Calu3 (cell line): ENCODE data around the gene ATP6V1F. TPM values are rescaled to one million over a fixed set of nuclear protein-coding genes. Genes with fewer than 3 reads are reported as not detected.

Experiments used
- BruUV-seq: library from RNA; stranded (reverse); fragments of 400-500 nt; replicated peaks from 2 replicates; lab custom pipeline; 2021; lab: Mats Ljungman, UMichigan
- CTCF ChIA-PET: fragments of 300-600 bp; sonication (Branson Sonifier 250); formaldehyde crosslinking; loops from one replicate; lab custom pipeline; 2022; ENCODE audit warnings: antibody characterized with exemption; lab: Charles Lee
- DNase-seq: peaks from one replicate; pipeline ENCODE4 v3.0.0; 2022
- H3K27ac Mint-ChIP-seq: one replicate; pipeline ENCODE4 v1.8.0; 2022; ENCODE audit warnings: mixed read lengths; ENCODE audit not compliant: unreplicated experiment
- H3K27me3 Mint-ChIP-seq: one replicate; pipeline ENCODE4 v1.8.0; 2022; ENCODE audit warnings: mixed read lengths; ENCODE audit not compliant: unreplicated experiment
- H3K36me3 Mint-ChIP-seq: one replicate; pipeline ENCODE4 v1.8.0; 2022; ENCODE audit warnings: mild to moderate bottlenecking, moderate library complexity, mixed read lengths; ENCODE audit not compliant: insufficient read depth, unreplicated experiment
- H3K4me1 Mint-ChIP-seq: one replicate; pipeline ENCODE4 v1.8.0; 2022; ENCODE audit warnings: mild to moderate bottlenecking, low read depth, mixed read lengths; ENCODE audit not compliant: unreplicated experiment
- H3K4me3 Mint-ChIP-seq: one replicate; pipeline ENCODE4 v1.8.0; 2022; ENCODE audit warnings: mild to moderate bottlenecking, low read depth, moderate library complexity, mixed read lengths; ENCODE audit not compliant: unreplicated experiment
- H3K9me3 Mint-ChIP-seq: one replicate; pipeline ENCODE4 v1.8.0; 2022; ENCODE audit warnings: low read depth, mixed read lengths; ENCODE audit not compliant: unreplicated experiment
- CTCF ChIP-seq: fragments of 200-600 bp; IDR thresholded peaks from one replicate; pipeline ENCODE4 v1.8.0; 2022; ENCODE audit warnings: antibody characterized with exemption; ENCODE audit not compliant: unreplicated experiment
- intact Hi-C: fragments of 100-400 bp; cut with micrococcal nuclease; formaldehyde crosslinking; loops from one replicate; pipeline ENCODE4 v1.10.0; 2022; ENCODE audit not compliant: unreplicated experiment
- total RNA-seq: library from RNA; stranded (reverse); gene quantifications from 2 replicates; pipeline ENCODE4 v1.2.3, GENCODE V29; 2022

Gene ATP6V1F
- total RNA-seq, 1 experiment from 2014 or later = 104 TPM

- DNase-seq = peak; percentile 14
- BruUV-seq = no TSS peak
- Mint-ChIP-seq H3K9me3 (no peaks in the 10 kb centered on the region), H3K36me3 (no peaks in the 10 kb centered on the region), H3K4me1 (peaks cover 9% of the 10 kb centered on the region), H3K27ac (no peak overlapping the region), H3K4me3 (peak overlapping the region; percentile 35), H3K27me3 (peaks cover 16% of the 10 kb centered on the region)
- TF ChIP-seq CTCF = no peak
- intact Hi-C loops = no loop called here
- CTCF ChIA-PET = interaction anchor here (0.8 to 1.1 kb wide), 2 partner anchors 10 to 13 kb away, joined by 3 read pairs; partner anchors contain the start of gene ATP6V1F
These were observed 12.7 kb upstream of the ATP6V1F start for GRCh38 chr7:128849804-128850490.

GRCh38 chr7:128852537-128853254 lies 10.0 kb upstream of the ATP6V1F start:
- Mint-ChIP-seq H3K36me3 (no peaks in the 10 kb centered on the region), H3K4me3 (no peak overlapping the region), H3K4me1 (peaks cover 9% of the 10 kb centered on the region), H3K27me3 (peaks cover 32% of the 10 kb centered on the region), H3K27ac (no peak overlapping the region), H3K9me3 (no peaks in the 10 kb centered on the region)
- intact Hi-C loops = no loop called here
- BruUV-seq = no TSS peak
- CTCF ChIA-PET = no interaction called here
- no peak for TF ChIP-seq CTCF
- DNase-seq = no peak

- BruUV-seq = no TSS peak
- Mint-ChIP-seq H3K27me3 (peaks cover 37% of the 10 kb centered on the region), H3K27ac (no peak overlapping the region), H3K9me3 (no peaks in the 10 kb centered on the region), H3K36me3 (no peaks in the 10 kb centered on the region), H3K4me1 (peaks cover 9% of the 10 kb centered on the region), H3K4me3 (no peak overlapping the region)
- DNase-seq = no peak
- intact Hi-C loops = no loop called here
- CTCF ChIA-PET = no interaction called here
- TF ChIP-seq CTCF = no peak
These were observed 8.9 kb upstream of the ATP6V1F start for GRCh38 chr7:128853799-128854198.

- no TSS peak for BruUV-seq
- CTCF ChIA-PET = no interaction called here
- intact Hi-C loops = no loop called here
- Mint-ChIP-seq H3K9me3 (no peaks in the 10 kb centered on the region), H3K4me3 (no peak overlapping the region), H3K36me3 (no peaks in the 10 kb centered on the region), H3K4me1 (peaks cover 9% of the 10 kb centered on the region), H3K27ac (no peak overlapping the region), H3K27me3 (peaks cover 40% of the 10 kb centered on the region)
- no peak for DNase-seq
- TF ChIP-seq CTCF = no peak
These were observed 8.3 kb upstream of the ATP6V1F start for GRCh38 chr7:128854396-128854795.
